Type B pancreatic cell (in vitro differentiated cells): ENCODE data around the gene TBC1D1. TPM values are rescaled to one million over a fixed set of nuclear protein-coding genes. Genes with fewer than 3 reads are reported as not detected.

Experiments used
- DNase-seq: peaks from one replicate; pipeline ENCODE4 v3.0.0; 2021; ENCODE audit warnings: mixed read lengths; ENCODE audit not compliant: unreplicated experiment; ENCODE audit errors: extremely low spot score
- H3K27ac Mint-ChIP-seq: 2 replicates; pipeline ENCODE4 v1.8.0; 2021; ENCODE audit warnings: mild to moderate bottlenecking, mixed read lengths
- H3K27me3 Mint-ChIP-seq: 2 replicates; pipeline ENCODE4 v1.8.0; 2021; ENCODE audit warnings: mixed read lengths
- H3K36me3 Mint-ChIP-seq: 2 replicates; pipeline ENCODE4 v1.8.0; 2021; ENCODE audit warnings: mixed read lengths
- H3K4me1 Mint-ChIP-seq: one replicate; pipeline ENCODE4 v1.8.0; 2021; ENCODE audit warnings: mixed read lengths; ENCODE audit not compliant: unreplicated experiment
- H3K4me3 Mint-ChIP-seq: 2 replicates; pipeline ENCODE4 v1.8.0; 2021; ENCODE audit warnings: mild to moderate bottlenecking, mixed read lengths
- H3K9me3 Mint-ChIP-seq: 2 replicates; pipeline ENCODE4 v1.8.0; 2021; ENCODE audit warnings: mixed read lengths
- total RNA-seq: library from RNA; stranded (reverse); gene quantifications from 2 replicates; pipeline ENCODE4 v1.2.1, GENCODE V29; 2021; ENCODE audit warnings: low replicate concordance
- TF ChIP-seq, protein P1 (sequence below): fragments of 200-600 bp; sonication (generic); conservative IDR thresholded peaks from 2 replicates; pipeline ENCODE4 v1.5.0; 2021; ENCODE audit warnings: antibody characterized with exemption, mild to moderate bottlenecking

Gene TBC1D1
- total RNA-seq, 1 donor from 2014 or later = 110 TPM

DNA sequence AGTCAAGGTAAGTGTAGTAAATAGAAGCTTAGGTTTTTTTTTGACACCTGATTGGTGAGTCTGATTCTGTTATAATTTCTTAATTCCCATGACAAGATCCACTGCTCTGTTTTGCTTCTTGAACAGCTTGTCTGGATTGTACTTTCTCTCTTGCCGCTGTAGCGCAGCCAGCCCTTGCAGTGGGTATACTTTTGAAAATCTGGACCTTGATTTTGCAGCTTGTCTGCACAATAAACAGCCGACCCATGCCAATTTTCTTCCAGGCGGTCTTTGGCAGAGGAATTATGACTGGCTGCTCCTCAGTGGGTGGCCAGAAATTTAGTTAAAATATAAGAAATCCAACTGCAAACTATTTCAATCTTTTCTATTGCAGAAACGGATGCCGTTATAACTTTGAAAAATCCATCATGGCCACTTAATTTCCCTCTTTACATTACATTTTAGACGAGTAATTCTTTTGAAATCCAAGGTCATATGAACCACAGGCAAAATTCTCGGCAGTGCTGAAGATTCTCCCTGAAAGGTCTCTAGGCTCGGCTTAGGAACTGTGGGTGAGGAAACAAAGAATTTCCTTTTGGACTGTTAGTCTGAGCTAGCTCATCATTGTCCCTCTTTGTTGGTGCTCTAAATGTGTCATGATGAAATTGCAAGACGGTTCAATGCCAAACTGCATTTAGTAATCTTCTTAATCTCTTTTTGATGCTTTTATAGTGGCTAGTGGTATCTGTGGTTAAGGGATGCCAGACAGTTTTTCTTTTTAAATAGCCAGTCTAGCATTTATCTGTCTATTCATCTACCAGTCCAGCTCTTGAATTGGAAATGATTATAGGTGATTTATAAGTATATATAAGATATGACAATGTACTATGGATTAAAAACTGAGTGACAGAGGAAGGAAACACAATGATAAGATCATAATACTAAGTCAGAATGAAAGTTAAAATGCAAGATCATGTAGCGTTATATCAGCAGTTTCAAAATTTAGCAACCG lies 37.8 kb downstream of the TBC1D1 start:
- Mint-ChIP-seq H3K4me3 (no peak overlapping the region), H3K4me1 (peaks cover 5% of the 10 kb centered on the region), H3K9me3 (peaks cover 3% of the 10 kb centered on the region), H3K36me3 (no peaks in the 10 kb centered on the region), H3K27ac (no peak overlapping the region), H3K27me3 (peaks cover 4% of the 10 kb centered on the region)
- no peak for DNase-seq
- TF ChIP-seq, protein P1, sequence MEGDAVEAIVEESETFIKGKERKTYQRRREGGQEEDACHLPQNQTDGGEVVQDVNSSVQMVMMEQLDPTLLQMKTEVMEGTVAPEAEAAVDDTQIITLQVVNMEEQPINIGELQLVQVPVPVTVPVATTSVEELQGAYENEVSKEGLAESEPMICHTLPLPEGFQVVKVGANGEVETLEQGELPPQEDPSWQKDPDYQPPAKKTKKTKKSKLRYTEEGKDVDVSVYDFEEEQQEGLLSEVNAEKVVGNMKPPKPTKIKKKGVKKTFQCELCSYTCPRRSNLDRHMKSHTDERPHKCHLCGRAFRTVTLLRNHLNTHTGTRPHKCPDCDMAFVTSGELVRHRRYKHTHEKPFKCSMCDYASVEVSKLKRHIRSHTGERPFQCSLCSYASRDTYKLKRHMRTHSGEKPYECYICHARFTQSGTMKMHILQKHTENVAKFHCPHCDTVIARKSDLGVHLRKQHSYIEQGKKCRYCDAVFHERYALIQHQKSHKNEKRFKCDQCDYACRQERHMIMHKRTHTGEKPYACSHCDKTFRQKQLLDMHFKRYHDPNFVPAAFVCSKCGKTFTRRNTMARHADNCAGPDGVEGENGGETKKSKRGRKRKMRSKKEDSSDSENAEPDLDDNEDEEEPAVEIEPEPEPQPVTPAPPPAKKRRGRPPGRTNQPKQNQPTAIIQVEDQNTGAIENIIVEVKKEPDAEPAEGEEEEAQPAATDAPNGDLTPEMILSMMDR = no peak

DNA sequence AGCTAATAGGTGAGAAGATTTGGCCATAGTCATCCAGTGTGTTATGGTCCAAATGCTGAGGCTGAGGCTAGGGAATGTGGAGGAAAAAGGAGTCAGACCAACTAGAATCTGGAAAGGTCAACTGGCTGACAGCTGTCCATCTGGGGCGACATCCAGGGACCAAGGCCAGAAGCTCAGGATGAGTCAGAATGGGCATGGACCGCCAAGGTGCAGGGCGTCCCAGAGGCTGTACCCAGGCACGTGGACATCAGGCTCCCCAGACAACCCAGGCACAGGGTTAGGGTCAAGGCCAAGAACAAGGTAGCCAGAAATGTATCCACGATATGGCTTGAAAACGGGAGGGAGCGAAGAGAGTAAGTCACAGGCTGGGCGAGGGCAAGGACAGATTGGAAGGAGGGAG lies 43.2 kb downstream of the TBC1D1 start:
- no peak overlapping the region for H3K4me3 Mint-ChIP-seq
- TF ChIP-seq, protein P1 = no peak

DNA sequence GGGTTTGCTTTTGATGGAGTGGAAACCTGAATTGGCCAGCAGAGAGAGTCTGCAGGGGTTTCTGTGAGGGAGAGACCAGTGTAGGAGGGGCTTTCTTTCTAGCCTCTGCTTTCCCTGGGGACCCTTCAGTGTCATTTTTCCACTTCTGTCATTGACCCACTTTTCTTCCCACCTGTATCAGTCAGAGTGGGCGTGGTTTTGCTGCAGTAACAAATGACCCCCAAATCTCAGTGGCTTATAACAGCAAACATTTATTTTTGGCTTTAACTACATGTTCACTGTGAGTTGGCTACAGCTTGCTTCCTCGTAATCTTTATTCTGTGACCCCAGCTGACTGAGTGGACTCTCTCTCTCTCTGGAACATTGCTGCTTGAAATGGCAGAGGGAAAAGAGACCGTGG lies 43.7 kb downstream of the TBC1D1 start:
- Mint-ChIP-seq H3K36me3 (no peaks in the 10 kb centered on the region), H3K4me1 (no peaks in the 10 kb centered on the region), H3K9me3 (peaks cover 4% of the 10 kb centered on the region), H3K27me3 (no peaks in the 10 kb centered on the region), H3K27ac (no peak overlapping the region), H3K4me3 (no peak overlapping the region)
- DNase-seq = no peak
- TF ChIP-seq, protein P1 = no peak

More for the DNA sequence above, 43.2 kb downstream of the TBC1D1 start:
- H3K36me3 Mint-ChIP-seq = no peaks in the 10 kb centered on the region
- no peak for DNase-seq
- no peak overlapping the region for H3K27ac Mint-ChIP-seq
- H3K9me3 Mint-ChIP-seq = peaks cover 4% of the 10 kb centered on the region
- H3K27me3 Mint-ChIP-seq = no peaks in the 10 kb centered on the region
- no peaks in the 10 kb centered on the region for H3K4me1 Mint-ChIP-seq

DNA sequence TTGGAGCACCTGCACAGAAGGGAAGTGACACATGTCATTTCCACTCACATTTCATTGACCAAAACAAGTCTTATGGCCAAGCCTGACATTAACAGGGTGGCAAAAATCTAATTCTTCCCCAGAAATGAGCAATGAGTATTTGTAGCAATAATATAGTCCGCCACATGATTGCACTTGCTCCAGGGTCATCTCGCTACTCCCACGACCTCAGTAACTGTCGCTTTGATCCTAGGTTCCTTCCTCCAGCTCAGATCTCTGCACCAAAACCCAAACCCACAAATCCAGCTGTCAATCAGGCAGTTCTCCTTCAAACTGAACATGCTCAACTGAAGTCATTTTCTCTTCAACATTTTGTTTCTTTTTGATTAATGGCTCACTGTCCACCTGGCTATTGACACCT lies 44.1 kb downstream of the TBC1D1 start:
- Mint-ChIP-seq H3K27ac (no peak overlapping the region), H3K9me3 (peaks cover 4% of the 10 kb centered on the region), H3K4me1 (no peaks in the 10 kb centered on the region), H3K27me3 (no peaks in the 10 kb centered on the region), H3K36me3 (no peaks in the 10 kb centered on the region), H3K4me3 (no peak overlapping the region)
- no peak for DNase-seq
- TF ChIP-seq, protein P1 = no peak

DNA sequence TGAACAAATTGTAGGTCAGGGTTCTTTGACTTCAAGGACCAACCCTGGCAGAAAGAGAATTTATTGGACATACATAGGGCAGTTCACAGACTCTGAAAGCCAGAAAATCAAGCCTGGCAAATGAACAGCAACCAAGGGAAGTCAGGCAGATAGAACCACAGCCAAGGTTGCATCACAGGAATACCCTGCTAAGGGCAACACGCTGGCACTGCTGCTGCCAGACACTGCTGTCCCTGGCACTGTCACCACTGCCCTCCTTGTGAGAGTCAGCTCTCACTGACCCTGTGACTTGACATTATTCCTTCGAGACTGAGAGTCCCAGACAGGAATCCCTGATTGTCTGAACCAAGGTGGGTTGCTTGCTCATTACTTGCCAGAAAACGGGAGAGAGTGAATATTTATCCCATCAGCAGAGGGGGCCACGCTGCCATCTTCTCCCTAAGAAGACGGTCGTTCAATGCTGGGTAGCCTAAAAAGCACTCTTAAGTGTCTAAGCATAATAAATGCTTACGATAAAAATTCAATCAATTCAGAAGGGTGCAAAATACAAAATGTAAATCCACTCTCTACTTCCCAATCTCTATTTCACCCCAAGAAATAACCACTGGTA lies 46.1 kb downstream of the TBC1D1 start:
- peaks cover 2% of the 10 kb centered on the region for H3K27me3 Mint-ChIP-seq
- peaks cover 4% of the 10 kb centered on the region for H3K9me3 Mint-ChIP-seq
- TF ChIP-seq, protein P1 = no peak
- no peaks in the 10 kb centered on the region for H3K36me3 Mint-ChIP-seq
- no peaks in the 10 kb centered on the region for H3K4me1 Mint-ChIP-seq
- H3K4me3 Mint-ChIP-seq = no peak overlapping the region
- no peak for DNase-seq
- H3K27ac Mint-ChIP-seq = no peak overlapping the region
